Middle frontal gyrus (tissue), 1 donor: Measurements from ENCODE around the gene MYO5C.

ENCODE experiments used
- DNase-seq: peaks from one replicate; pipeline ENCODE4 v3.0.0-alpha.2; 2015; ENCODE audit warnings: low spot score; ENCODE audit errors: extremely low spot score

Gene MYO5C

GRCh38 chr15:52217186-52217585 is 78.4 kb downstream of the MYO5C start:
- no peak for DNase-seq

- no peak for DNase-seq
These were observed 81.1 kb downstream of the MYO5C start for GRCh38 chr15:52214553-52214952.

- DNase-seq = no peak
These were observed 82.4 kb downstream of the MYO5C start for GRCh38 chr15:52213206-52213605.

GRCh38 chr15:52208306-52208946 is 87.2 kb downstream of the MYO5C start:
- no peak for DNase-seq

GRCh38 chr15:52207191-52207590 is 88.4 kb downstream of the MYO5C start:
- no peak for DNase-seq

- DNase-seq = no peak
These were observed 89.2 kb downstream of the MYO5C start for GRCh38 chr15:52206446-52206845.

GRCh38 chr15:52204657-52205056 is 90.9 kb downstream of the MYO5C start:
- no peak for DNase-seq

- no peak for DNase-seq
These were observed 94.7 kb downstream of the MYO5C start for GRCh38 chr15:52200831-52201365.

GRCh38 chr15:52199271-52199670 is 96.3 kb downstream of the MYO5C start:
- DNase-seq = no peak

- no peak for DNase-seq
These were observed 98.7 kb downstream of the MYO5C start for GRCh38 chr15:52196891-52197290.

- DNase-seq = no peak
These were observed 101.8 kb downstream of the MYO5C start for GRCh38 chr15:52193791-52194190.

GRCh38 chr15:52193321-52193720 is 102.3 kb downstream of the MYO5C start:
- DNase-seq = no peak

- DNase-seq = no peak
These were observed 104.4 kb downstream of the MYO5C start, which contains the start of gene GNB5 for GRCh38 chr15:52191207-52191606. Gene GNB5 (minus strand): TSS chr15:52191392. CDS start chr15:52184676, 6,716 bp downstream.

- DNase-seq = no peak
These were observed 108.7 kb downstream of the MYO5C start for GRCh38 chr15:52186651-52187486.

- no peak for DNase-seq
These were observed 110.4 kb downstream of the MYO5C start for GRCh38 chr15:52185151-52185561.

- DNase-seq = no peak
These were observed 110.9 kb downstream of the MYO5C start for GRCh38 chr15:52184721-52185120.

GRCh38 chr15:52183562-52184173 is 111.9 kb downstream of the MYO5C start:
- no peak for DNase-seq

GRCh38 chr15:52181938-52182780 is 113.4 kb downstream of the MYO5C start:
- no peak for DNase-seq

GRCh38 chr15:52180851-52181450 is 114.7 kb downstream of the MYO5C start:
- DNase-seq = no peak

- no peak for DNase-seq
These were observed 115.3 kb downstream of the MYO5C start for GRCh38 chr15:52180196-52180835.
